ENCODE results near the gene DNAJC7. TPM values are rescaled to one million over a fixed set of nuclear protein-coding genes. Genes with fewer than 3 reads are reported as not detected.

DNAJC7 gene
- total and polyA plus RNA-seq, 12 donors, result 44.4 to 148 (median 81.1) TPM

DNA sequence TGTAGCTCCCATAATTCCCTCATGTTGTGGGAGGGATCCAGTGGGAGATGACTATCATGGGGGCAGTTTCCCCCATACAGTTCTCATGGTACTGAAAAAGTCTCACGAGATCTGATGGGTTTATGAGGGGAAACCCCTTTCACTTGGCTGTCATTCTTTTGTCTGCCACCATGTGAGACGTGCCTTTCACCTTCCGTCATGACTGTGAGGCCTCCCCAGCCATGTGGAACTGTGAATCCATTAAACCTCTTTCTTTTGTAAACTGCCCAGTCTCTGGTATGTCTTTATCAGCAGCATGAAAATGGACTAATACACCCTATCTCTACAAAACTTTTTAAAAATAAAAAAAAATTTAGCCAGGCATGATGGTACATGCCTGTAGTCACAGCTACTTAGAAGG lies 39.4 kb upstream of the DNAJC7 start:
- Histone ChIP-seq H3K27ac (no peak overlapping the region), H3K4me1 (replicated peaks in 1 of 2) (no peaks in the 10 kb centered on the region), H3K9me3 (replicated peaks in 1 of 3) (no peaks in the 10 kb centered on the region), H3K36me3 (replicated peaks in 1 of 2) (no peaks in the 10 kb centered on the region), H3K4me3 (no peak overlapping the region), H3K27me3 (no peaks in the 10 kb centered on the region)
- WGBS, 4 donors, result 78 to 92% (median 82%) methylated on average over 3 of the region's 3 CpGs
- no peak for DNase-seq
- TF ChIP-seq, protein P1, sequence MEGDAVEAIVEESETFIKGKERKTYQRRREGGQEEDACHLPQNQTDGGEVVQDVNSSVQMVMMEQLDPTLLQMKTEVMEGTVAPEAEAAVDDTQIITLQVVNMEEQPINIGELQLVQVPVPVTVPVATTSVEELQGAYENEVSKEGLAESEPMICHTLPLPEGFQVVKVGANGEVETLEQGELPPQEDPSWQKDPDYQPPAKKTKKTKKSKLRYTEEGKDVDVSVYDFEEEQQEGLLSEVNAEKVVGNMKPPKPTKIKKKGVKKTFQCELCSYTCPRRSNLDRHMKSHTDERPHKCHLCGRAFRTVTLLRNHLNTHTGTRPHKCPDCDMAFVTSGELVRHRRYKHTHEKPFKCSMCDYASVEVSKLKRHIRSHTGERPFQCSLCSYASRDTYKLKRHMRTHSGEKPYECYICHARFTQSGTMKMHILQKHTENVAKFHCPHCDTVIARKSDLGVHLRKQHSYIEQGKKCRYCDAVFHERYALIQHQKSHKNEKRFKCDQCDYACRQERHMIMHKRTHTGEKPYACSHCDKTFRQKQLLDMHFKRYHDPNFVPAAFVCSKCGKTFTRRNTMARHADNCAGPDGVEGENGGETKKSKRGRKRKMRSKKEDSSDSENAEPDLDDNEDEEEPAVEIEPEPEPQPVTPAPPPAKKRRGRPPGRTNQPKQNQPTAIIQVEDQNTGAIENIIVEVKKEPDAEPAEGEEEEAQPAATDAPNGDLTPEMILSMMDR (IDR thresholded peaks at IDR 0.05), result no peak
- TF ChIP-seq POLR2A (IDR thresholded peaks at IDR 0.05), result no peak
- intact Hi-C loops (cut with DNase I), result no loop called here

DNA sequence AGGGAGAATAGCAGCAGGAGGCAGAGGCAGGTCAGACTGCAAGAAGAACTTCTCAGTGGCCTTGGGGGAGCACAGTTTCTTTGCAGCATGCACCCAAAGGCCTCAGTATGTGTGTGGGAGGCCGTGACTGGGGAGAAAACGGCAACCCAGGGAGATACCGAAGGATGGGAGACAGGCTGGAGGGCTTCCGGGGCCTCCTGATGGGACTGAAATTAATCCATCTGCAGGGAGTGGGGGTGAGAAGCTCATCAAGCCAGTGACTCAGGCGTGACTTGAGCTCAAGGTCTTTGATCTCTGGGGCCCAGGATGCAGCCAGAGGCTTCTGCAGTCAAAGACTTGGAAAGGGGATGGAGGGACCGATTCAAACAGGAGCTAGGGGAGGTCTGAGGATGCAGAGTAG lies 38.3 kb upstream of the DNAJC7 start:
- no peaks in the 10 kb centered on the region for H3K9me3 ChIP-seq (replicated peaks in 1 of 3)
- H3K27ac ChIP-seq, result no peak overlapping the region
- TF ChIP-seq, protein P1 (IDR thresholded peaks at IDR 0.05), result no peak
- no peak for TF ChIP-seq POLR2A (IDR thresholded peaks at IDR 0.05)
- no peaks in the 10 kb centered on the region for H3K36me3 ChIP-seq (replicated peaks in 1 of 2)
- H3K27me3 ChIP-seq, result no peaks in the 10 kb centered on the region
- DNase-seq, result peak in 5 of 7 donors; percentile 38 to 66 (median 54)
- H3K4me3 ChIP-seq, result no peak overlapping the region
- intact Hi-C loops (cut with DNase I), result no loop called here
- WGBS, 4 donors, result 23 to 32% (median 26%) methylated on average over 6 of the region's 6 CpGs
- H3K4me1 ChIP-seq (replicated peaks in 1 of 2), result no peaks in the 10 kb centered on the region

DNA sequence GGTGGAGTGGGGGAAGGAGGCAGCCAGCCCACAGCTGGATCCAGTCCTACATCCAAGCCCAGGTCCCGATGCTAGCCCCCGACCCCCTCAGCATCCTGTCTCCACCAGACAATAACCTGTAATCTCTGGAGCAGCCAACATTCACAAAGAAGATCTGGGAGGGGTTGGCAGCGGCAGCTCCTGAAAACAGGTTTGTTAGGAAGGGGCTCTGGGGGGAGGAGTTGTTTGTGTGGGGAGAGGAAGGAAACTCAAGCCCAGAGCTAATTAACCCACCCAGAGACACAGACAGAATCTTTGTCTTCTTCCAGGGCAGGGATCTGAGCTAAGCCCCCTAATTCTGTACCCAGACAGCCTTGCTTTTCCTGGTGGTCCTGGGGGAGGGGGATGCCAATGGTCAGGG lies 37.8 kb upstream of the DNAJC7 start:
- peaks cover 0 to 2% of the 10 kb centered on the region in 2 donors for H3K4me1 ChIP-seq (replicated peaks in 1 of 2)
- H3K9me3 ChIP-seq (replicated peaks in 1 of 3), result no peaks in the 10 kb centered on the region
- no peaks in the 10 kb centered on the region for H3K27me3 ChIP-seq
- H3K27ac ChIP-seq, result no peak overlapping the region
- H3K4me3 ChIP-seq, result no peak overlapping the region
- no peak for DNase-seq
- 26 to 57% (median 44%) methylated on average over 3 of the region's 3 CpGs for WGBS, 4 donors
- TF ChIP-seq POLR2A (IDR thresholded peaks at IDR 0.05), result no peak
- TF ChIP-seq, protein P1 (IDR thresholded peaks at IDR 0.05), result no peak
- H3K36me3 ChIP-seq (replicated peaks in 1 of 2), result no peaks in the 10 kb centered on the region
- intact Hi-C loops (cut with DNase I), result no loop called here

DNA sequence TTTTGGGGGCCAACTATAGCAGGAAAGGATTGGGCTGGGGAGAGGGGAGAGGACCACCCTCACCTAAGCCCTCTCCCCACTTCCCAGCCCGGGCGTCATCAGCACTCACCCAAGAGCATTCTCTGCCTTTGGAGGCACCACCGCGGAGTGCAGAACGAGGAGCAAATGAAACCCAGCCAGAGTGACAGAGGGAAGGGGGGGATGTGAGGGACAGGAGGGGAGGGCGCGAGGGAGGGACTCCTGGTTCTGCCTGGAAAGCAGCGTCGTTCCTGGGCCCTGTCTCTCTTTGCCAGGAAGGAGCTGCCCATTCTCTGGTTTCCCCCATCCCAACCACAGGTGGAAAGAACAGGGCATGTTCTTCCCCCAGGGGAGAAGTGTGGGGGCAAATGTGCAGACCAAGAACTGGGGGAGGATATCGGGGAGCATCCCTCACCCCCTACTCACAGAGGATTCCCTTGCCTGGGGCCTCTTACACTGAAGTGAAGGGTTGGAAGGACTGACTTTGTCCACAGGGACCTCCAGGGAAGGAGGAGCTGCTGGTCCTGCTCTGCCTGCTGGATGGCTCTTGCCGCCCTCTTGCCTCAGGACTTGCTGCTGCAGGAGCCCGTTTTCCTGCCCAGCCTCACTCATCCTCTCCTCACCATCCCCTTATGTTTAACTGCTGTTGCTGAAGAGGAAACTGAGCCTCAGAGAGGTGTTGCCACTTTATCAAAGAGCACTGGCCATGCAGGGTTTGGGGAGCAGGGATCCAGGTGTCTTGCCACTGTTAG lies 36.7 kb upstream of the DNAJC7 start:
- no peaks in the 10 kb centered on the region for H3K27me3 ChIP-seq
- intact Hi-C loops (cut with DNase I), result no loop called here

More for the DNA sequence above, 36.7 kb upstream of the DNAJC7 start:
- peaks cover 0 to 6% of the 10 kb centered on the region in 2 donors for H3K4me1 ChIP-seq (replicated peaks in 1 of 2)
- TF ChIP-seq, protein P1 (IDR thresholded peaks at IDR 0.05), result no peak
- no peak for TF ChIP-seq POLR2A (IDR thresholded peaks at IDR 0.05)
- 38 to 60% (median 40%) methylated on average over 10 to 12 of the region's 12 CpGs for WGBS, 4 donors
- H3K4me3 ChIP-seq, result no peak overlapping the region
- no peaks in the 10 kb centered on the region for H3K36me3 ChIP-seq (replicated peaks in 1 of 2)
- H3K27ac ChIP-seq, result no peak overlapping the region
- DNase-seq, result no peak
- H3K9me3 ChIP-seq (replicated peaks in 1 of 3), result no peaks in the 10 kb centered on the region

All from adrenal gland (tissue), 12 donors.